DOHH2 (cell line): ENCODE data around the gene ELOVL7.

Experiments
- EZH2phosphoT487 ChIP-seq: fragments of 200-600 bp; sonication (generic); IDR thresholded peaks from 2 replicates; pipeline ENCODE4 v1.6.1; 2017; ENCODE audit warnings: borderline replicate concordance, mild to moderate bottlenecking, antibody characterized with exemption, low read length, moderate library complexity, mixed read lengths
- TF ChIP-seq, protein P1 (sequence below): fragments of 200-600 bp; sonication (generic); IDR thresholded peaks from one replicate; pipeline ENCODE4 v1.5.1; 2014; ENCODE audit warnings: antibody characterized with exemption, mild to moderate bottlenecking, low read depth, low read length; ENCODE audit not compliant: poor library complexity, severe bottlenecking

- TF ChIP-seq, protein P1, sequence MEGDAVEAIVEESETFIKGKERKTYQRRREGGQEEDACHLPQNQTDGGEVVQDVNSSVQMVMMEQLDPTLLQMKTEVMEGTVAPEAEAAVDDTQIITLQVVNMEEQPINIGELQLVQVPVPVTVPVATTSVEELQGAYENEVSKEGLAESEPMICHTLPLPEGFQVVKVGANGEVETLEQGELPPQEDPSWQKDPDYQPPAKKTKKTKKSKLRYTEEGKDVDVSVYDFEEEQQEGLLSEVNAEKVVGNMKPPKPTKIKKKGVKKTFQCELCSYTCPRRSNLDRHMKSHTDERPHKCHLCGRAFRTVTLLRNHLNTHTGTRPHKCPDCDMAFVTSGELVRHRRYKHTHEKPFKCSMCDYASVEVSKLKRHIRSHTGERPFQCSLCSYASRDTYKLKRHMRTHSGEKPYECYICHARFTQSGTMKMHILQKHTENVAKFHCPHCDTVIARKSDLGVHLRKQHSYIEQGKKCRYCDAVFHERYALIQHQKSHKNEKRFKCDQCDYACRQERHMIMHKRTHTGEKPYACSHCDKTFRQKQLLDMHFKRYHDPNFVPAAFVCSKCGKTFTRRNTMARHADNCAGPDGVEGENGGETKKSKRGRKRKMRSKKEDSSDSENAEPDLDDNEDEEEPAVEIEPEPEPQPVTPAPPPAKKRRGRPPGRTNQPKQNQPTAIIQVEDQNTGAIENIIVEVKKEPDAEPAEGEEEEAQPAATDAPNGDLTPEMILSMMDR = no peak
- no peak for TF ChIP-seq EZH2phosphoT487
Measured at GRCh38 chr5:60887096-60887495, 43.0 kb upstream of the ELOVL7 start.
